SK-N-SH treated with all-trans-retinoic acid at 6 μM for 48 hours (cell line): ENCODE data around the gene SIDT1.

Experiments
- ATAC-seq: fragments of 200-7000 bp; cut with Tn5 transposase; 3 replicates; pipeline ENCODE4 v1.9.1; 2020; ENCODE audit warnings: mild to moderate bottlenecking, moderate library complexity
- ARNTL ChIP-seq: fragments of 450-650 bp; formaldehyde crosslinking; IDR thresholded peaks from 2 replicates; pipeline ENCODE4 v1.5.0; 2020; ENCODE audit warnings: low read depth, mild to moderate bottlenecking, moderate library complexity, borderline replicate concordance
- BACH2 ChIP-seq: fragments of 250-450 bp; sonication (Bioruptor Pico); IDR thresholded peaks from 2 replicates; pipeline ENCODE4 v1.9.0; 2021; ENCODE audit warnings: mild to moderate bottlenecking, borderline replicate concordance
- CSDC2 ChIP-seq: fragments of 250-450 bp; sonication (Bioruptor Pico); IDR thresholded peaks from 2 replicates; pipeline ENCODE4 v1.5.0; 2020; ENCODE audit warnings: mild to moderate bottlenecking, moderate library complexity
- CSRNP3 ChIP-seq: fragments of 250-450 bp; sonication (Bioruptor Pico); IDR thresholded peaks from 2 replicates; pipeline ENCODE4 v1.5.1; 2021; ENCODE audit warnings: mild to moderate bottlenecking, moderate library complexity
- ESRRG ChIP-seq: fragments of 250-450 bp; sonication (Bioruptor Pico); IDR thresholded peaks from 2 replicates; pipeline ENCODE4 v1.6.1; 2021; ENCODE audit warnings: mild to moderate bottlenecking
- GLIS3 ChIP-seq: fragments of 250-450 bp; sonication (Bioruptor Pico); IDR thresholded peaks from 2 replicates; pipeline ENCODE4 v1.5.0; 2020; ENCODE audit warnings: mild to moderate bottlenecking, moderate library complexity
- ISL1 ChIP-seq: fragments of 250-450 bp; sonication (Bioruptor Pico); IDR thresholded peaks from 2 replicates; pipeline ENCODE4 v2.1.2; 2022; ENCODE audit warnings: mild to moderate bottlenecking, moderate library complexity
- OSR1 ChIP-seq: fragments of 250-450 bp; sonication (Bioruptor Pico); IDR thresholded peaks from 2 replicates; pipeline ENCODE4 v1.8.0; 2022; ENCODE audit warnings: moderate library complexity, mild to moderate bottlenecking, inconsistent platforms
- PPARA ChIP-seq: fragments of 250-450 bp; sonication (Bioruptor Pico); IDR thresholded peaks from 2 replicates; pipeline ENCODE4 v1.5.0; 2020; ENCODE audit warnings: mild to moderate bottlenecking, borderline replicate concordance
- RARB ChIP-seq: fragments of 250-450 bp; sonication (Bioruptor Pico); IDR thresholded peaks from 2 replicates; pipeline ENCODE4 v1.8.0; 2021; ENCODE audit warnings: mild to moderate bottlenecking, moderate library complexity
- SNAI2 ChIP-seq: fragments of 250-450 bp; sonication (Bioruptor Pico); IDR thresholded peaks from 2 replicates; pipeline ENCODE4 v1.5.0; 2020; ENCODE audit warnings: mild to moderate bottlenecking, moderate library complexity
- TCF4 ChIP-seq: fragments of 250-450 bp; sonication (Bioruptor Pico); IDR thresholded peaks from 2 replicates; pipeline ENCODE4 v1.8.0; 2021; ENCODE audit warnings: mild to moderate bottlenecking, moderate library complexity, borderline replicate concordance
- TOX ChIP-seq: fragments of 250-450 bp; sonication (Bioruptor Pico); IDR thresholded peaks from 2 replicates; pipeline ENCODE4 v1.8.0; 2021; ENCODE audit warnings: mild to moderate bottlenecking, moderate library complexity, borderline replicate concordance
- TSHZ2 ChIP-seq: fragments of 250-450 bp; sonication (Bioruptor Pico); IDR thresholded peaks from 2 replicates; pipeline ENCODE4 v1.5.0; 2020; ENCODE audit warnings: mild to moderate bottlenecking, moderate library complexity
- ZC3H10 ChIP-seq: fragments of 250-450 bp; sonication (Bioruptor Pico); IDR thresholded peaks from 2 replicates; pipeline ENCODE4 v1.5.1; 2021; ENCODE audit warnings: mild to moderate bottlenecking, moderate library complexity
- ZFP3 ChIP-seq: fragments of 250-450 bp; sonication (Bioruptor Pico); IDR thresholded peaks from 2 replicates; pipeline ENCODE4 v1.5.0; 2020; ENCODE audit warnings: mild to moderate bottlenecking, moderate library complexity
- ZFP30 ChIP-seq: fragments of 450-650 bp; formaldehyde crosslinking; IDR thresholded peaks from 2 replicates; pipeline ENCODE4 v1.5.0; 2022; ENCODE audit warnings: mild to moderate bottlenecking, moderate library complexity
- ZNF565 ChIP-seq: fragments of 450-650 bp; formaldehyde crosslinking; conservative IDR thresholded peaks from 2 replicates; pipeline ENCODE4 v1.5.0; 2020; ENCODE audit warnings: low read depth, mild to moderate bottlenecking, moderate library complexity
- ZNF70 ChIP-seq: fragments of 450-650 bp; formaldehyde crosslinking; IDR thresholded peaks from 2 replicates; pipeline ENCODE4 v1.5.0; 2020; ENCODE audit warnings: mild to moderate bottlenecking, moderate library complexity
- TF ChIP-seq, protein P1 (sequence below): fragments of 250-450 bp; sonication (Bioruptor Pico); IDR thresholded peaks from 2 replicates; pipeline ENCODE4 v1.8.0; 2020; ENCODE audit warnings: mild to moderate bottlenecking, moderate library complexity, borderline replicate concordance
- TF ChIP-seq, protein P2 (sequence below): fragments of 250-450 bp; sonication (Bioruptor Pico); IDR thresholded peaks from 2 replicates; pipeline ENCODE4 v1.8.0; 2021; ENCODE audit warnings: low read depth, mild to moderate bottlenecking, moderate library complexity, borderline replicate concordance
- TF ChIP-seq, protein P3 (sequence below): fragments of 250-450 bp; sonication (Bioruptor Pico); IDR thresholded peaks from 2 replicates; pipeline ENCODE4 v1.5.1; 2020; ENCODE audit warnings: low read depth, mild to moderate bottlenecking, moderate library complexity

The SIDT1 gene

GRCh38 chr3:113495035-113495434 lies 37.3 kb upstream of the SIDT1 start:
- ATAC-seq, result peak; percentile 70
- no peak for TF ChIP-seq ZFP3 (CRISPR knock-in tag)
- TF ChIP-seq ZC3H10 (CRISPR knock-in tag), result no peak
- TF ChIP-seq RARB (CRISPR knock-in tag), result no peak
- no peak for TF ChIP-seq ARNTL (CRISPR knock-in tag)
- no peak for TF ChIP-seq ZFP30 (CRISPR knock-in tag)
- TF ChIP-seq PPARA (CRISPR knock-in tag), result no peak
- TF ChIP-seq CSRNP3 (CRISPR knock-in tag), result no peak
- no peak for TF ChIP-seq ISL1 (CRISPR knock-in tag)
- TF ChIP-seq CSDC2 (CRISPR knock-in tag), result no peak
- no peak for TF ChIP-seq ZNF565 (CRISPR knock-in tag)
- TF ChIP-seq ZNF70, result no peak
- TF ChIP-seq, protein P1, sequence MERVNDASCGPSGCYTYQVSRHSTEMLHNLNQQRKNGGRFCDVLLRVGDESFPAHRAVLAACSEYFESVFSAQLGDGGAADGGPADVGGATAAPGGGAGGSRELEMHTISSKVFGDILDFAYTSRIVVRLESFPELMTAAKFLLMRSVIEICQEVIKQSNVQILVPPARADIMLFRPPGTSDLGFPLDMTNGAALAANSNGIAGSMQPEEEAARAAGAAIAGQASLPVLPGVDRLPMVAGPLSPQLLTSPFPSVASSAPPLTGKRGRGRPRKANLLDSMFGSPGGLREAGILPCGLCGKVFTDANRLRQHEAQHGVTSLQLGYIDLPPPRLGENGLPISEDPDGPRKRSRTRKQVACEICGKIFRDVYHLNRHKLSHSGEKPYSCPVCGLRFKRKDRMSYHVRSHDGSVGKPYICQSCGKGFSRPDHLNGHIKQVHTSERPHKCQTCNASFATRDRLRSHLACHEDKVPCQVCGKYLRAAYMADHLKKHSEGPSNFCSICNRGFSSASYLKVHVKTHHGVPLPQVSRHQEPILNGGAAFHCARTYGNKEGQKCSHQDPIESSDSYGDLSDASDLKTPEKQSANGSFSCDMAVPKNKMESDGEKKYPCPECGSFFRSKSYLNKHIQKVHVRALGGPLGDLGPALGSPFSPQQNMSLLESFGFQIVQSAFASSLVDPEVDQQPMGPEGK (CRISPR knock-in tag), result no peak
- no peak for TF ChIP-seq OSR1 (CRISPR knock-in tag)
- no peak for TF ChIP-seq TSHZ2 (CRISPR knock-in tag)
- TF ChIP-seq TOX, result no peak
- no peak for TF ChIP-seq GLIS3 (CRISPR knock-in tag)
- TF ChIP-seq, protein P2, sequence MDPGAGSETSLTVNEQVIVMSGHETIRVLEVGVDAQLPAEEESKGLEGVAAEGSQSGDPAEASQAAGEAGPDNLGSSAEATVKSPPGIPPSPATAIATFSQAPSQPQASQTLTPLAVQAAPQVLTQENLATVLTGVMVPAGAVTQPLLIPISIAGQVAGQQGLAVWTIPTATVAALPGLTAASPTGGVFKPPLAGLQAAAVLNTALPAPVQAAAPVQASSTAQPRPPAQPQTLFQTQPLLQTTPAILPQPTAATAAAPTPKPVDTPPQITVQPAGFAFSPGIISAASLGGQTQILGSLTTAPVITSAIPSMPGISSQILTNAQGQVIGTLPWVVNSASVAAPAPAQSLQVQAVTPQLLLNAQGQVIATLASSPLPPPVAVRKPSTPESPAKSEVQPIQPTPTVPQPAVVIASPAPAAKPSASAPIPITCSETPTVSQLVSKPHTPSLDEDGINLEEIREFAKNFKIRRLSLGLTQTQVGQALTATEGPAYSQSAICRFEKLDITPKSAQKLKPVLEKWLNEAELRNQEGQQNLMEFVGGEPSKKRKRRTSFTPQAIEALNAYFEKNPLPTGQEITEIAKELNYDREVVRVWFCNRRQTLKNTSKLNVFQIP (CRISPR knock-in tag), result no peak
- TF ChIP-seq, protein P3, sequence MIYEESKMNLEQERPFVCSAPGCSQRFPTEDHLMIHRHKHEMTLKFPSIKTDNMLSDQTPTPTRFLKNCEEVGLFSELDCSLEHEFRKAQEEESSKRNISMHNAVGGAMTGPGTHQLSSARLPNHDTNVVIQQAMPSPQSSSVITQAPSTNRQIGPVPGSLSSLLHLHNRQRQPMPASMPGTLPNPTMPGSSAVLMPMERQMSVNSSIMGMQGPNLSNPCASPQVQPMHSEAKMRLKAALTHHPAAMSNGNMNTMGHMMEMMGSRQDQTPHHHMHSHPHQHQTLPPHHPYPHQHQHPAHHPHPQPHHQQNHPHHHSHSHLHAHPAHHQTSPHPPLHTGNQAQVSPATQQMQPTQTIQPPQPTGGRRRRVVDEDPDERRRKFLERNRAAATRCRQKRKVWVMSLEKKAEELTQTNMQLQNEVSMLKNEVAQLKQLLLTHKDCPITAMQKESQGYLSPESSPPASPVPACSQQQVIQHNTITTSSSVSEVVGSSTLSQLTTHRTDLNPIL (CRISPR knock-in tag), result no peak
- TF ChIP-seq ESRRG (CRISPR knock-in tag), result no peak

- ATAC-seq, result peak; percentile 59; the same call in 2 of the 3 replicates
- TF ChIP-seq, protein P3 (CRISPR knock-in tag), result no peak
- TF ChIP-seq, protein P1 (CRISPR knock-in tag), result no peak
- no peak for TF ChIP-seq TCF4 (CRISPR knock-in tag)
- no peak for TF ChIP-seq ISL1 (CRISPR knock-in tag)
- TF ChIP-seq SNAI2 (CRISPR knock-in tag), result no peak
- TF ChIP-seq GLIS3 (CRISPR knock-in tag), result no peak
- no peak for TF ChIP-seq ZFP3 (CRISPR knock-in tag)
- no peak for TF ChIP-seq BACH2 (CRISPR knock-in tag)
- TF ChIP-seq RARB (CRISPR knock-in tag), result no peak
- TF ChIP-seq PPARA (CRISPR knock-in tag), result no peak
- no peak for TF ChIP-seq OSR1 (CRISPR knock-in tag)
- TF ChIP-seq ZFP30 (CRISPR knock-in tag), result no peak
- no peak for TF ChIP-seq TOX
Measured at GRCh38 chr3:113496924-113497323, 35.4 kb upstream of the SIDT1 start.
